Measurements from ENCODE around the gene PRR20B. TPM values are rescaled to one million over a fixed set of nuclear protein-coding genes. Genes with fewer than 3 reads are reported as not detected.

The PRR20B gene
- total RNA-seq, result not detected in 2 replicates

GRCh38 chr13:57147188-57147587 lies at the start of gene PRR20B:
Gene PRR20B (plus strand): TSS chr13:57147488. CDS start chr13:57147875, 387 bp downstream.

GRCh38 chr13:57140235-57140968 lies 6.9 kb upstream of the PRR20B start, which contains the start of gene PRR20A:
Gene PRR20A (plus strand): TSS chr13:57140918. CDS start chr13:57141305, 387 bp downstream.

GRCh38 chr13:57153761-57154160 lies 6.5 kb downstream of the PRR20B start, which contains the start of gene PRR20C:
Gene PRR20C (plus strand): TSS chr13:57154061. CDS start chr13:57154448, 387 bp downstream.

GRCh38 chr13:57160332-57160731 lies 13.0 kb downstream of the PRR20B start, which contains the start of gene PRR20D:
Gene PRR20D (plus strand): TSS chr13:57160632. CDS start chr13:57161019, 387 bp downstream.

GRCh38 chr13:57166897-57167296 lies 19.6 kb downstream of the PRR20B start, which contains the start of gene PRR20E:
Gene PRR20E (plus strand): TSS chr13:57167197. CDS start chr13:57167584, 387 bp downstream.

Small RNA genes lying within 50 kb of the gene (small RNA-seq; reads per million reads assigned to genes)
- gene PRR20FP, result not detected

Other genes with a start within 250 kb of the PRR20B start
- gene PRR20A, start 6.6 kb upstream of the PRR20B start, total RNA-seq, result not detected in 2 replicates
- gene PRR20C, start 6.6 kb downstream of the PRR20B start, total RNA-seq, result not detected in 2 replicates
- gene PRR20D, start 13.1 kb downstream of the PRR20B start, total RNA-seq, result not detected in 2 replicates
- gene PRR20E, start 19.7 kb downstream of the PRR20B start, total RNA-seq, result not detected in 2 replicates